HT1080 (cell line): ENCODE data around the gene PAK5. TPM values are rescaled to one million over a fixed set of nuclear protein-coding genes. Genes with fewer than 3 reads are reported as not detected.
"Not testable (repeated sequence)": the region's sequence is repeated elsewhere in the genome, so short reads cannot be mapped to it uniquely, and the experiment has no call there.

Source experiments
- DNase-seq: peaks from one replicate; pipeline ENCODE4 v3.0.0-alpha.2; 2015; ENCODE audit warnings: low read depth
- total RNA-seq: library from RNA; depleted of rRNA; stranded (reverse); fragments of >200 nt; shearing (Covaris generic); gene quantifications from 2 replicates; pipeline ENCODE4 v1.2.3, GENCODE V29; 2014

PAK5 gene
- total RNA-seq, 1 experiment from 2014 or later, result not detected

DNA sequence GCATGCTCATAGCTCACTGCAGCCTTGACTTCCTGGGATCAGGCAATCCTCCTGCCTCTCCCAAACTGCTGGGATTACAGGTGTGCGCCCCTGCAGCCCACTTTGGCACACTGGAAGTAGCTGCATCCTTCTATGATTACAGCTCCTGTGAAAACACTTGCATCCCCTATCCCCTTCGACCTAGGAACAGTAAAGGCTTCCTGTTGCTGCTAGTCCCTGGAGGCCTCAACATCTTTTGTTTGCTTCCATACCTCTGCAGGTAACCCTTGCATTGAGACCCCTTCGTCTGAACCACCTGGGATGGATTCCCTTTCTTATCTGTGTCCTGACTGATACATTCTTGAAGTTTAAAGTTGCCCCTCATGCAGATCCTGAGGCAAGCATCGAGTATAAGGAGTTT, 152.4 kb downstream of the PAK5 start:
- no peak for DNase-seq

DNA sequence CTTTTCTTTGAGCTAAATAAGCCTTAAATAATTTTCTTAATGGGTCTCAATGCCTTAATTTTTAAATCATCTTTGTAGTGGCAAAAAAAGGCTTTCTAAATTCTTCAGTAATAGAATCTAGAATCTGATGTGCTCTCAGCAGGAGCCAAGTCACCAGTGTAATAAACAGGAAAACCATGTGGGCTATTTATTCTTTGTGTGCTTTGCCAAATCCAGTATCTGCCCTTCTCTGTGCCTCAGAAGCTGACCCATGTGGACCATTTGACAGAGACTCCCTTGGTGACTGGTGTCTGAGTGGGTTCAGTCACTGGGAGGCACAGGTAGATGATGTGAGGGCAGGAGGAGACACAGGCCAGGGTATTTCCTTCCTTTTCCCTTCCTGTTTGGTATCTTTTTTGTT, 152.9 kb downstream of the PAK5 start:
- no peak for DNase-seq

DNA sequence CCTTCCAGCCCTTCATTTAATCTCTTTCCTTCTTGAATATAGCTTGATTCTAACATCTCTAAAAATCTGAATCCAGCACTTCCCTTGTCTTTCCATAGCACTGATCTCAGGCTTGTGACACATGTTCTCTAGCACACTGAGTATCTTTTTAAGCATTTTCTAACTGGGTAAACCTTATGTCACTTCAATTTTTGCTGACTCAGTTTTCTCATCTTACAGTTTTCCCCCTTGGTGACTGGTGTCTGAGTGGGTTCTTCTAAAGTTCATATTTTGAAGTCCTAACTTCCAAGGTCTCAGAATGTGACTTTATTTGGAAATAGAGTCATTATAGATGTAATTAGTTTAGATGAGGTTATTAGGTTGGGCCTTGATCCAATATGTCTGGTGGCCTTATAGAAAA, 153.9 kb downstream of the PAK5 start:
- DNase-seq, result no peak

DNA sequence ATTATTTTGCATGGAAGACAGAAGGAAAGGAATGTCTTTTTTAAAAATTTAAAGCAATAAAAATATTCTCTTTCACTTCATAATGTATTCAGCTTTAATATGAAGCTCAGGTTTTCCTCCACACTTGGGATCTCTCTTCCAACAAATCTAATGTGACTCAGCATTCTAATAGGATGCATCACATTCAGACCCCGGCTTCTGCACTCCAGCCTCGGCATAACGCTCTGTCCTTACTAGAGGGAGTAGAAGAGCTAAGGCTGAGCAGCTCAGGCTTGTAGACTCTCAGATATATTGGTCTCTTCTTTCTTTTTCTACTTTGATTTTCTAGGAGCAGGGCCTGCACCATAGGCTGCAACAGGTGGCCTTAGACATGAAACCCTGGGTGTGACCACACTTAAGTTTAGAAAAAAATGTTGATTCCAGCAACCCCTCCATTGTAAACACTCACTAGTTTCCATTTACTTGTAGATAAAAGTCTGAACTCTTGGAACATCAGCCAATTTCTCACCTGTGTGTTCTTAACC, 161.7 kb downstream of the PAK5 start:
- peak; percentile 7 for DNase-seq

DNA sequence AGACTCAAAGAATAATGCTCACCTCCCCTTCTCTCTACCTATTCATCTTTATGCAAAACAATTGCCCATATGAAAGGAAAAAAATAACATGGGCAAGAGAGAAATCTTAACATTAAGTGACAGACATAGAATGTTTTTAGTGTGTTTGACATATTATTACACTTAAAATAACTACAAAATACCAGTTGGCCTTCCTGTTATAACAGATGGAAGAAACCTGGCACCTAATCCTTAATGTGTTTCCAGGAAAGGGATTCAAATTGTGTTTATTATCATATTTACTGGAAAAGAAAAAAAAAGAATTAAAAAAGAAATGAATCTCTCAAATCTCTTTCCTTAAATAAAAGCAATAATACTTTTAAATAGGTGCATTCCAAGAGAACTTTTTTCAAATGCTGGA, 165.9 kb downstream of the PAK5 start:
- no peak for DNase-seq

DNA sequence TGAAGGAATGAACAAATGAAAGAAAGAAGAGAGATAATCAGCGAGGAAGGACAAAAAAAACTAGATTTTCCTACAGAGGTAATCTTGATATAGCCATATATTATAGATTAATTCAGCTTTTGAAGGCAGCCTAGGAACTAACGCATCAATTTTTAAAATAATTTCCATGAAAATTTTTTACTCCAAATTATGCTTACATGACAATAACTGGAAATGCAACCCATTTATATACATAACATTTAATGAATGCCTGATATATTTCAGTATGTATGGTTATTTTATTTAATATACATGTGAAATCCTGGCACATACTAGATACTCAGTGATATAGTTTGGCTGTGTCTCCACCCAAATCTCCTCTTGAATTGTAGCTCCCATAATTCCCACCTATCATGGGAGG, 166.8 kb downstream of the PAK5 start:
- no peak for DNase-seq

DNA sequence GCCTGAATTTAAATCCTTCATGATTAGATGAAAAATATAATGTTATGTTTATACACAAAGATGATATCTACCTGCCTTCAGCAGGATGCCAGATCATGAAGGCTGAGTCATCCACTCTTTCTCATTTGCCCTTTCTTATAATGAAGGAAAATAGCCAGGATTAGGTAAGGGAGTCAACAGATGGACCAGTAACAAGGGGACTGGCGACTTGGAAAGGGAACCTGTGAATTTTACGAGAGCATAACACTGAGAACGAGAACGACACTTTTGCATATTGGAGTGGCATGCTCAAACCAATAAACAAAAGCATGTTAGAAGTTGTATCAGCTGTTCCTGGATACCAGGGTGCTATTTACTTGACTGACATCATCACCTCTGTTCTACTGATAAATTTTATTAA, 170.5 kb downstream of the PAK5 start:
- DNase-seq, result no peak

DNA sequence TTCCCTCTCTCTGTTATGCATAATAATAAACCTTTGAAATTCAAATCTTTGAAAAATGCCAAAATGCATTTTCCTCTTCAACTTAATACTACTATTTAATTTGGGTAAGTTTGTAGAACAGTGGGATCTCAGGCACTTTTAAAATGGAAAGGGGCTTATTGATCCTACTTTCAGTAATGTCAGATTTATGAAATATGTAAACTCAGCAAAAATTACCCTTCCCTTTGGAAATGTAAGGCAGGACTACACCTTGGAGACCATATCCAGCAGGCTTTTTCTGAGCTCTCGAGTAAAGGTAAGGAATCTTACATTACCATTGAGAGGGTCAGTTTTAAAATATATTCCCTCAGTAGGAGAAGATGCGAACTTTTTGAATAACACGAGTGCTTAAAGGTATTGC, 175.5 kb downstream of the PAK5 start:
- DNase-seq, result no peak

DNA sequence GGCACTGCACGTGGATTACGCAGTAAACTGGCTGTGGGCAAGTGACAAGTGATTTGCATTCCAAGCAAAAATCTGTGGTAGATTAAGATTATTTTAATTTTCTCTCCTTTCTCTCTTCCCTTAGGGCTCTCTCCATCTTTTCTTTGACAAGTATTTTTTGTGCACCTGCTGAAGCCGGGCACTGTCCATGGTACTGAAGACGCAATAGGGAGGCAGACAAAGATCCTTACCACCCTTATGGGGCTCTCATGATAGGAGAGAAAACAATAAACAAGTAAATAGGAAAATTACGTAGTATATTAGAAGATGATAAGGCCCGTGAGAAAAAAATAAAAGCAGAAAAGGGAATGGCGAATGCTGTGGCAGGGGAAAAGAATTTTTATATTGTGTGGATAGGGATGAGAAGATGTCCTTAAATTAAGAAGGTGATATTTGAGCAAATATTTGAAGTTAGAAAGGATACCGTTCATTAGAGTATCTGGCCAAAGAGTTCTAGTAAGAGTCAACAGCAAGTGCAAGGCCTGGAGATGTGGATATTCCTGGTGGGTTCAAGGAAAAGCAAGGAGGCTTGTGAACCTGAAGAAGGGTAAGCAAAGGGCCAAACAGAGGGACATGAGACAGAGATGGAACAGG, 178.5 kb downstream of the PAK5 start:
- peak; percentile 3 for DNase-seq

DNA sequence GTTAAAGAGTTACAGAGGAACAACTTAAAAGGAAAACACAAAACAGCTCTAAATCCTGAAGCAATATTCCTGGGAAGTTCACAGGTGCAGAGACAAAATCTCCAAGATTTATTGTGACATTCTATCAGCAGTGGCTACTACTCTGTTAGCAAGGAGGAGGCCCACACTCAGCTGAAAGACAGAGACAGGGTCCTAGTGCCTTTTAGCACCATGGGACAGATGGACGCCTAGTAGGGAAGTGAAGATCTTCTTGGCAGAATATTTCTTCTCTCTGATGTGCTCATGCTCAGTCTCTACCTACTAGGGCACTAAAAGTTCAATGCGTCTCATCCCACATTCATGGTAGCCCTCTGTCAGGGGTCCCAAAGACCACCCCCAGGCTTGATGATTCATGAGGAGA, 191.1 kb downstream of the PAK5 start:
- DNase-seq, result no peak

DNA sequence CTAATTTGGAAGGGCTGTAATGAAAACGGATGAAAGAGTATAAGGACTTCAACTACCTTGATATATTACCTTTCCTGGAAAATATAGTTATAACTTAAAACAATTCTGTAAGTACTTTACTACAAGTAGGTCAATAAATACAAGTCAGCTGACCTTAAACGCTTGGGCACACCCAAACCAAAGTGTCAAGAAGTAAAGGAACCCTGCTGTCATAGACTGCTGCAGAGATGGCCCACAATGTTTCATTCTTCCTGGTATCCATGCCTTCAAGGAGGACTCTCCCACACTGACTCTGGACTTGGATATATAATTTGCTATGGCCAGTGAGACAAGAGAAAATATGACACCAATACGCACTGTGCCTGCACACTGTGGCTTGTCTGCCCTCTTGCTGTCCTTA, 192.5 kb downstream of the PAK5 start:
- no peak for DNase-seq

DNA sequence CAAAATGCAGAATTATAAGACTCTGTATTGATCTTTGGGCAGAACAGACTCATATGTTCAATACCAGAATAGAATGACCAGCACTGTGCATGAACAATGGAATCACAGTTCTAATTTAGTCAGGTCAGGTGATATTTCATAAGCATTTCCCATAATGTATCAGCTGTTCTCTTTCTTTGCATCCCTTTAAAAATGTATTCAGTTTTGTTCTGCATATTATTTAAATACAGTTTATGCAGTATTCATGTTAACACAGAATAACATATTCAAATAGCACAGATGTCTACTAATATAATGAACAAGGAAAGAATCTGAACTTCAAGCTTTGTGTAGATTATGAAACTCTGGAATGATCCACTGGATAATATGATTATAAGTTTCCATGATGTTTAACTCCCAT, 196.0 kb downstream of the PAK5 start:
- no peak for DNase-seq

DNA sequence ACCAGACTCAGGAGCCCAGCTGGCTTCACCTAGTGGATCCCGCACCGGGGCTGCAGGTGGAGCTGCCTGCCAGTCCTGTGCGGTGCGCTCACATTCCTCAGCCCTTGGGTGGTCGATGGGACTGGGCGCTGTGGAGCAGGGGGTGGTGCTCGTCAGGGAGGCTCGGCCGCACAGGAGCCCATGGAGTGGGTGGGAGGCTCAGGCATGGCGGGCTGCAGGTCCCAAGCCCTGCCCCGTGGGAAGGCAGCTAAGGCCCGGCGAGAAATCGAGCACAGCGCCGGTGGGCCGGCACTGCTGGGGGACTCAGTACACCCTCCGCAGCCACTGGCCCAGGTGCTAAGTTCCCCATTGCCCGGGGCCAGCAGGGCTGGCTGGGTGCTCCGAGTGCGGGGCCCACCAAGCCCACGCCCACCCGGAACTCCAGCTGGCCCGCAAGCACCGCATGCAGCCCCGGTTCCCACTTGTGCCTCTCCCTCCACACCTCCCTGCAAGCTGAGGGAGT, 197.3 kb downstream of the PAK5 start:
- not testable (repeated sequence) for DNase-seq

DNA sequence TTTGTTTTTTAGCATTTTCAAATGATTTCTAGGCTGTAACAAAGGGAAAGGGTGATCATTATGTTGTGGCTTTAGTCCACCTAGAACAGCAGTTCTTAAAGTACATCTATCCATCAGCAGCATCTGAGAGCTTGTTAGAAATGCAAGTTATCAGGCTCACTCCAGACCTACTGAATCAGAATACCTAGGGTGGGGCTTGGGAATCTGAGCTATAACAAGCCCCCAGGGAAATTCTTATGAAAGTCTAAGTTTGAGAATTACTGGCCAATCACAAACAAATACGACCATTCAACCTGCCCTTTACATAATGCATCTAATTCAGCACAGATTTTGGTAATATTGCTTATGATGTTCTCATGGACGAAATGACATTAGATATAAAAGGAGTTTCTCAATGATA, 201.0 kb downstream of the PAK5 start:
- DNase-seq, result no peak

DNA sequence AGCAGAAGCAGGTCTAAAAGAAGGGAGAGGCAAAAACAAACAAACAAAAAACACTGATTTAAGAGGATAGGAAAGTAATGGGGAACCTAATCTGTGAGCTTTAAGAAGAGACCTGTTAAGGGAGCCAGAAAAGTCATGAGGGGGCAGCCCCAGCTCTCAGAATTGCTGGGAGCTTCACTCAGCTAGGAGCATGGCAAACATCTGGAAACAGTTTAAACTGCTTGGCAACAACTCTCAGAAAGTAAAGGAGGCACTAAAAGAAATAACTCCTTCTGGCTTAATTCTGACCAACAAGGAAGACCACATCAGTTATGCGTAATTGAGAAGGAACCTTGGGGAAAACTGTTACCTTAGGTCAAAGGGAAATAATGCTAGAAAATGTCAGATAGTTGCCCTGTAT, 203.1 kb downstream of the PAK5 start:
- DNase-seq, result no peak

DNA sequence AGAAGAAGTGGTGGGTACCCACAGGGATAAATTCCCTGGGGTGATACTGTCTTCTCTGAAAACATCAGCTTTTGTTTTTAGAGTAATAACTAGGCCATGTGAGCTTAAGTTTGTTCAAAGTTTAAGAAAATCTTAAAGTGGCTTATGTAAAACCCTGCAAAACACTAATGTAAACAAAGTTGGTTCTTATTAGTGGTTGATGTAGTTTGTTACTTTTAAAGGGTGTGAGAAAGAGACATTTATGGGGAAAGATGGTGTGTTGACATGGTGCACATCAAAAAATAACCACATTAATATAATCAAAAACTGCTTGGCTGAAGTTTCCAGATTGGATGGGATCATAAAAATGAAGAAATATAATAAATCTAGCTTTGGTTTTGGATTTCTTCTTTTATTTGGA, 204.5 kb downstream of the PAK5 start:
- no peak for DNase-seq

DNA sequence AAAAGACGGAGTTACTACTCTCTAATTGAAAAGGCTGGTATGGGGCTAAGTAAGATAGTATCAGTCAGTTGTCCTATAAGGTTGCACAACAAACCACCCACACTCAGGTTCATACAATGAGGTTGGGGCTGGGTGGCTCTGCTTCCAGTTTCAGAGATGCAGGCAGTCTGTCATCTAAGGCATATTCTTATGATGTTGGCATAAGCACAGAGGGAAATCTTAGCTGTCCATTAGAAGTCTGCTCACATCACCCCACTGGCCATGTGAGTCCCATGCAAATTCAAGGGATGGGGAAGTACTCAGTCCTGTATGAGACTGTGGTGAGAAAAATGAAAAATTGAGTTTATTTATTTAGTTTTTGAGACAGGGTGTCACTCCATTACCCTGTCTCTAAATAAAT, 205.9 kb downstream of the PAK5 start:
- DNase-seq, result no peak

DNA sequence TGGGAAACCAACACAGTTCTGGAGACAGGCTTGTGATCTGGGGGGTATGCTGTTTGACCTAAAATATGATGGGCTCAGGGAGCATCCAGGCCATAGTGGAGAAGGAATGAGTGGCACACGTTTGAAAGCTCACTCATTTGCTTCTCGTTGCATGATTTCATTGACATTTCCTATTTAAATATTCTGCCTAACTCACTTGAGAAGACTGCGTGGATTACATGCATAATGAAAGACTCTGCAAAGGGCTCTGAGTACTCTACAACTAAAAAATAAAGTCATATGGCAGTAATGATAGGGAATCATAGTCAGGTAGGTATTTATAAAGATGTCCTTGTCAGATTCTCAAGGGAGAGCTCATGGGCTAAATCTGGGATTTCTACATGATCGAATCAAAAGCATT, 206.6 kb downstream of the PAK5 start:
- no peak for DNase-seq

DNA sequence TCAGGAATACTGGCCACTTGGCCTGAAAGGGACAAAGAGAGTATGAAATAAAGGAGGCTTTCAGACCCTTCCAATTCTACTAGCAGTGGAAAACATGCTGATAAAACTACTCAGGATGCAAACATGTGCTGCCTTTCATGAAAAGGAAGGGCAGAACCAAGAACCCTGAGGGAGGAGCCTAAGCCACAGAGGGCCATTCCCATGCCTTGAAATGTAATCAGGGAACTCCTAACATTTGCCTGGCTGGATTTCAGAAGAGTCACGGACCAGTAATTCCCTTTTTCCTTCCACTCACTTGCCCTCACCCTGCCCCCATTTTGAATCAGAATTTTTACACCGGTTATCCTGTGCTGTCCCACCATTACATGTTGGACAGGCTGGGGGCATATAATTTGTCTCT, 208.3 kb downstream of the PAK5 start:
- no peak for DNase-seq

DNA sequence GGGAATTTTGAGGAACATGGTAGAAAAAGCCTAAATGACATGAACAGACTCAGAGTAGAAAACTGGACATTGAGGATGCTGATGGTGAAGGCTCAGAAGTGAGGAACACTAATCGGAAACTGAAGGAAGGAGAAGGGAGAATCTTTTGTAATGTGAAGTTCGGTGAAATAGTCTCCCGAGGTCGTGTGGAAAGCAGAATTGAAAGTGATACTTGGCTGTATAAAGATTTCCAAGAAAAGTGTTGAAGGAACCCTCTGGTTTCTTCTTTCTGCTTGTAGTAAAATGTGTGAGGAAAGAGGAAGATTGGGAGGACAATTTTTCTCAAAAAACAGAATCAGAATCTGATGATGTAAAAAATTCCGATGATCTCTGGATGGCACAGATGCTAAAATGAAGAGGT, 209.0 kb downstream of the PAK5 start:
- no peak for DNase-seq

DNA sequence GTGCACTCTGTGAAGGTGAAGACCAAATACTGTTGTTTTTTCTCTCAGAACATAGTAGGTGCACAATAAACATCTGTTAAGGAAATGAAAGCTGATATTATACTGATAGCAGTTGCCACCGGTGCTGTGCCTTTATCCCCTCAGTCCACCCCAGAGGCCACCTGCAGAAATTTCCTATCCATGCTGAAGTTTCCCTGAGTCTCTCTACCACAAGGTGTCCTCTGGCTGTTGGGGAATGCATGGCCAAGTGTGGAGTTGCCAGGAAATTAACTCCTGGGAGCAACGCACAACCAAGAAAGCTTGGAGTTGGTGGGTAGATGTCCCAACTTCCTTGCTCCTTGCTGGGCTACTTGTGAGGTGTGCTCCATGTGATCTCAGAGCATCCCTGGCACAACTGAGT, 210.3 kb downstream of the PAK5 start:
- DNase-seq, result no peak

DNA sequence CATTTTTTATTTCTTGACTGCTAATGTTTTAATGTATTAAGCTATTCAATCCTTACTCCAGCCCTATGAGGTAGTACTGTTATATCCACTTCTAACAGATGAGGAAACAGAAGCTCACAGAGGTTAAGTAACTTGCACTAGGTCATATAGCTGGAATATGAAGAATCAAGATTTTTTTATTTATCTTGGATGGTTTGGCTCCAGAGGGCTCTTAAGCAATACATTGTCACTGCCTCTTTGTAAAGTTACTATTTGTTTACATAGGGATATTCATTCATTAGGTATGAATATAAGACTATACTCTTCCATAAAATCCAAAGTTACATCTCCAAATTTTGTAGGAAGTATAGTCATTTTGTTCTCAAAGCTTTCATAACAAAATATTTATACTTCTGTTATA, 210.7 kb downstream of the PAK5 start:
- DNase-seq, result no peak

DNA sequence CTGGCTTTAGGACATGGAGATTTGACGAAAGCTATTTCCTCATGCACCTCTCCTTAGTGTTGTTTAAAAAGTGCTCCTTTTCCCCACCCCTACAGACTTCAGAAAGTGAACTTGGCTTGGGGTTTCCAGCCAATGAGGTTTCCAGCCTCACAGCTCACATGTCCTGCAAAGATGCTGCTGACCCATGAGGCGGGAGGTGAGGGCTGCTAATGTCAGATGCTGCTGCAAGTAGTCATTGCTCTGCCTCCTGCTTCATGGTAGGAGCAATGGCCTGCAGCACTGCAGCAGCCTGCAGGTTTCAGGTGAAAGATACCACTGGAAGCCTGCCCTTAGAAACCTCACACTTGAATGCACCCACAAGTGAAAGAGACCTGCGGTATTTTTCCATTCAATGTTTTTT, 211.7 kb downstream of the PAK5 start:
- no peak for DNase-seq

DNA sequence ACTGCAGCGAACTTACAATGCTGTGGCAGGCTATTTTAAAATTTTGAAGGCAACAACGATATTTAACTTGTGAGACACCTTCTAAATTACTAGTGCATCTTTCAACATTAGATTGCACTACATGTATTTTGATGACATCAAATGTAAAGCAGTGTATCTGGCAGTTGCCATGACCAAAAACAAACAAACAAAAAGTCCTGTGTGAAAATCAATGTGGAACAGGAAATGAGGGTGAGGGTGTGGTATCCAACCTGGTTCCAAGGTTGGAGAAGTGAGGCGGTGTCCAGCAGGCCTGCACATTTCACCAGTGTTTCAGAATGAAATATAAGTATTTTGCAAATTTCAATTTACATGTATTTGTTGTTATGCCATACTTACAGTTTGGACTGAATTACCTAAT, 212.5 kb downstream of the PAK5 start:
- DNase-seq, result peak; percentile 7
